Nephron progenitor cell (in vitro differentiated cells): ENCODE data around the gene TPCN2.

Source experiments
- DNase-seq: peaks from one replicate; pipeline ENCODE4 v3.0.0; 2021
- H3K27ac Mint-ChIP-seq: 2 replicates; pipeline ENCODE4 v1.8.0; 2021; ENCODE audit warnings: mild to moderate bottlenecking, moderate library complexity, mixed read lengths
- H3K27me3 Mint-ChIP-seq: 2 replicates; pipeline ENCODE4 v1.8.0; 2021; ENCODE audit warnings: mild to moderate bottlenecking, low read depth, mixed read lengths; ENCODE audit not compliant: poor library complexity
- H3K36me3 Mint-ChIP-seq: 2 replicates; pipeline ENCODE4 v1.8.0; 2021; ENCODE audit warnings: low read depth, mixed read lengths
- H3K4me1 Mint-ChIP-seq: 2 replicates; pipeline ENCODE4 v1.8.0; 2021; ENCODE audit warnings: mixed read lengths
- H3K4me3 Mint-ChIP-seq: 2 replicates; pipeline ENCODE4 v1.8.0; 2021; ENCODE audit warnings: mild to moderate bottlenecking, moderate library complexity, mixed read lengths
- H3K9me3 Mint-ChIP-seq: 2 replicates; pipeline ENCODE4 v1.8.0; 2021; ENCODE audit warnings: mild to moderate bottlenecking, moderate library complexity, mixed read lengths
- TF ChIP-seq, protein P1 (sequence below): fragments of 200-600 bp; sonication (generic); IDR thresholded peaks from 2 replicates; pipeline ENCODE4 v1.5.0; 2021; ENCODE audit warnings: antibody characterized with exemption

TPCN2 gene

DNA sequence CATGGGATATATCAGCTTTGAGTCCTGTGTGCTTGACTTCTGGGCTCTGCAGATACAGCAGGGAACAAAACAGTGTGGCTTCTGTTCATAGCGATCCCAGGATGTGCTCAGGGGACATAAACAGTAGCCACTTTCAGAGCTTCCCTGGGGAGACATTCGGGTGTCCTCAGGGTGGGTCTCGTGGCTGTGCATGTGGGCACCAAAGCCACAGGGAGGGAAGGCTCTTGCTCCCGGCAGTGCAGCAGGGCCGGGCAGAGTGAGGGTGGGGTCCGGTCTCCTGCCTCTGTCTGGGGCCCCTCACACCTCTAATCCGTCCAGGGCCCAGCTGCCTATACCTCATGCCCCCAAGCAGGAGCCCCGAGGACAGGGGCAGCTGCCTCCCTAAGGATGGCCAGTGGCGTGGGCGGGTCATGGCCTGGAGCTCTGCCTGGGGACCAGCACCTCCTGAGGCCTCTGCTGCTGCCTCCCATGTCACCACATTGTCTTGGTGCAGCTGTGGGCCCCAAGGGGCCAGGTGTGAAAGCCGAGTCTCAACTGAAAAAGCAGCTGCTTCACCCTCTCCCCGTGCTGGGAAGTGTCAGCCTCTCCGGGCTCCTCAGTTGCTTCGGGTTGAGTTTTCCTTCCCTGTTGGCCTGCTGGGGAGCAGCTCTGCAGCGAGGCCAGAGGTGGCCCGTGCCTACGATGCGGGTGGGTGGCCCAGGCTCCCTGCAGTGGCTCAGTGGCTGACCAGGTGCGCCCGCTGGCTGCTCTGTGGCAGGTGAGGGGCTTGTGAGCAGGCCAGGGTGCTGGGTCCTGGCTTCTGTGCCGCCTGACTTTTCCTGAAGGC, 3.8 kb downstream of the TPCN2 start:
- H3K27me3 Mint-ChIP-seq = no peaks in the 10 kb centered on the region
- H3K4me3 Mint-ChIP-seq = no peak overlapping the region
- H3K36me3 Mint-ChIP-seq = peaks cover 8% of the 10 kb centered on the region
- H3K9me3 Mint-ChIP-seq = no peaks in the 10 kb centered on the region
- peak overlapping the region; percentile 60 for H3K27ac Mint-ChIP-seq
- TF ChIP-seq, protein P1, sequence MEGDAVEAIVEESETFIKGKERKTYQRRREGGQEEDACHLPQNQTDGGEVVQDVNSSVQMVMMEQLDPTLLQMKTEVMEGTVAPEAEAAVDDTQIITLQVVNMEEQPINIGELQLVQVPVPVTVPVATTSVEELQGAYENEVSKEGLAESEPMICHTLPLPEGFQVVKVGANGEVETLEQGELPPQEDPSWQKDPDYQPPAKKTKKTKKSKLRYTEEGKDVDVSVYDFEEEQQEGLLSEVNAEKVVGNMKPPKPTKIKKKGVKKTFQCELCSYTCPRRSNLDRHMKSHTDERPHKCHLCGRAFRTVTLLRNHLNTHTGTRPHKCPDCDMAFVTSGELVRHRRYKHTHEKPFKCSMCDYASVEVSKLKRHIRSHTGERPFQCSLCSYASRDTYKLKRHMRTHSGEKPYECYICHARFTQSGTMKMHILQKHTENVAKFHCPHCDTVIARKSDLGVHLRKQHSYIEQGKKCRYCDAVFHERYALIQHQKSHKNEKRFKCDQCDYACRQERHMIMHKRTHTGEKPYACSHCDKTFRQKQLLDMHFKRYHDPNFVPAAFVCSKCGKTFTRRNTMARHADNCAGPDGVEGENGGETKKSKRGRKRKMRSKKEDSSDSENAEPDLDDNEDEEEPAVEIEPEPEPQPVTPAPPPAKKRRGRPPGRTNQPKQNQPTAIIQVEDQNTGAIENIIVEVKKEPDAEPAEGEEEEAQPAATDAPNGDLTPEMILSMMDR = no peak
- H3K4me1 Mint-ChIP-seq = peaks cover 39% of the 10 kb centered on the region
- no peak for DNase-seq

DNA sequence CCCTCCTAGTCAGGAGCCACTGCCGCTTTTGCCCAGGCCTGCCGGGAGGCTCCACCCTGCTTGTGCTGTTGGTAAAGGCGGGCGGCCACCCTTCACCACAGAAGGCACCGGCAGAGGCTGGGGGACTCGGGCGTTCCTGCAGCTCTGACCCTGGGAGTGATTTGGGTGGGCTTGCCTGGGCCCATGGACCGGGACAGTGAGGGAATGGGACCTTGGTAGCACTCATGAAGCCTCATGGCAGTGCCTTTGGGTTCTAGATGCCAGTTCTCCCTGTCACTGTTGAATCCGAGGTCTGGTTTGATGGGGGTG, 4.4 kb downstream of the TPCN2 start:
- Mint-ChIP-seq H3K9me3 (no peaks in the 10 kb centered on the region), H3K27me3 (peaks cover 3% of the 10 kb centered on the region), H3K36me3 (peaks cover 8% of the 10 kb centered on the region), H3K27ac (no peak overlapping the region), H3K4me1 (peaks cover 33% of the 10 kb centered on the region), H3K4me3 (no peak overlapping the region)
- TF ChIP-seq, protein P1 = no peak
- no peak for DNase-seq

DNA sequence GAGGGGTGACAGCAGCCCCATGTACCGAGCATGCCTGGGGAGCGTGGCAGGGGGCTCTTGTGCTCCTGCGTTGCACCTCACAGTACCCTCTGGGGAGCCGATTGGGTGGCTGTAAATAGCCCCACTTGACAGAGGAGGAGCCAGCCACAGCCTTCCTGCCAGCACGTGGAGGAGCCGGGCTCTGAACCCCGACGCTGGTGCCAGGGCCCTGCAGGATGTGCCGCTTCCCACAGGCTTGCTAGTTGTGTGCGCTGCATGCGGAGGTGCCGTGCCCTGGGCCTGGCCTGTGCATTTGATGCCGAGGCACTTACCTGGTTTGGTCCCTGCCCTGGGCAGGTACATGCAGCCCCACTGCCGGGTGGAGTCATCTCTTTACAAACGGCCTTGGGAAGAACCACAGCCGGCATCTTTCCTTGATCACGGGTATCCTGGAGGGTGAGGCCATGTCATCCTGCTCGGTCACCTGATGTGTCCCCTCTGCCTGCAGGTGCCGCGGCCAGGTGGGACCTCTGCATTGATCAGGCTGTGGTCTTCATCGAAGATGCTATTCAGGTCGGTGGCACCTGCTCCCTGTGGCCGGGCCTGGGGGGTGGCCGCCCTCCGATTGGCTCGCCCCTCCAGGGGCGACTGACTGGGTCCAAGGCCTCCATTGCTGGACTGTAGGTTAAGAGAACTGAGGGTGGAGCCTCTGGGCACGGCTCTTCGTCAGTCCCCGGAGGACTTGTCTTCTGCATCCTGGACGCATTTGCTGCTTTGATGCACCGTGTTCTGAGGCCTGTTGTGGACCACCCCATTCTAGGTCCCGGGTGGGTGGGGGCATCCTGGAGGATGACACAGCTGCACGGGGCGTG, 5.0 kb downstream of the TPCN2 start:
- DNase-seq = no peak
- TF ChIP-seq, protein P1 = no peak
- Mint-ChIP-seq H3K4me3 (no peak overlapping the region), H3K27me3 (peaks cover 3% of the 10 kb centered on the region), H3K27ac (no peak overlapping the region), H3K4me1 (peaks cover 28% of the 10 kb centered on the region), H3K9me3 (no peaks in the 10 kb centered on the region), H3K36me3 (peaks cover 8% of the 10 kb centered on the region)

- TF ChIP-seq, protein P1 = no peak
- Mint-ChIP-seq H3K36me3 (peaks cover 8% of the 10 kb centered on the region), H3K9me3 (no peaks in the 10 kb centered on the region), H3K27ac (no peak overlapping the region), H3K27me3 (peaks cover 3% of the 10 kb centered on the region), H3K4me1 (peaks cover 28% of the 10 kb centered on the region), H3K4me3 (no peak overlapping the region)
- no peak for DNase-seq
Observed at GRCh38 chr11:69054397-69055211, 5.9 kb downstream of the TPCN2 start.

- Mint-ChIP-seq H3K4me3 (no peak overlapping the region), H3K27ac (no peak overlapping the region), H3K9me3 (no peaks in the 10 kb centered on the region), H3K27me3 (peaks cover 3% of the 10 kb centered on the region), H3K4me1 (peaks cover 28% of the 10 kb centered on the region), H3K36me3 (peaks cover 8% of the 10 kb centered on the region)
- TF ChIP-seq, protein P1 = no peak
- DNase-seq = no peak
Observed at GRCh38 chr11:69055212-69055586, 6.5 kb downstream of the TPCN2 start.
